MG63 (cell line): ENCODE results near the gene RBMX. TPM values are rescaled to one million over a fixed set of nuclear protein-coding genes. Genes with fewer than 3 reads are reported as not detected.
A peak's percentile ranks its signal among the peaks of the same experiment; 100 is the strongest.
"Not testable (repeated sequence)": the region's sequence is repeated elsewhere in the genome, so short reads cannot be mapped to it uniquely, and the experiment has no call there.

Source experiments
- DNase-seq: peaks from one replicate; pipeline ENCODE4 v3.0.0-alpha.2; 2020
- H3K27me3 ChIP-seq: fragments of 250-450 bp; sonication (Bioruptor Pico); 2 replicates; pipeline ENCODE4 v1.5.1; 2020; ENCODE audit warnings: mild to moderate bottlenecking, moderate library complexity
- H3K36me3 ChIP-seq: fragments of 250-450 bp; sonication (Bioruptor Pico); 2 replicates; pipeline ENCODE4 v1.5.1; 2020; ENCODE audit warnings: mild to moderate bottlenecking, moderate library complexity
- H3K4me3 ChIP-seq: fragments of 250-450 bp; sonication (Bioruptor Pico); 2 replicates; pipeline ENCODE4 v1.5.1; 2020; ENCODE audit warnings: mild to moderate bottlenecking, moderate library complexity
- H3K9me3 ChIP-seq: fragments of 250-450 bp; sonication (Bioruptor Pico); 2 replicates; pipeline ENCODE4 v1.5.1; 2020; ENCODE audit warnings: mild to moderate bottlenecking, moderate library complexity
- total RNA-seq: library from RNA; depleted of rRNA; stranded (reverse); fragments of >200 nt; shearing (Covaris generic); gene quantifications from 2 replicates; pipeline ENCODE4 v1.2.3, GENCODE V29; 2014; ENCODE audit warnings: low replicate concordance; rRNA removed

The RBMX gene
- total RNA-seq = 335 and 466 TPM in 2 replicates

- DNase-seq = peak; percentile 85
- Histone ChIP-seq H3K36me3 (peaks cover 42% of the 10 kb centered on the region), H3K4me3 (peak within 1 kb of the TSS; percentile 92), H3K27me3 (no peaks in the 10 kb centered on the region), H3K9me3 (no peaks in the 10 kb centered on the region)
These were observed at the start of gene RBMX for GRCh38 chrX:136880452-136881013. RBMX (minus strand) TSS chrX:136880725; CDS start chrX:136879427, 1,298 bp downstream.

- DNase-seq, H3K27me3 ChIP-seq, H3K4me3 ChIP-seq, H3K9me3 ChIP-seq, H3K36me3 ChIP-seq: not testable (repeated sequence)
These were observed 40.9 kb upstream of the RBMX start for GRCh38 chrX:136921438-136921837.

GRCh38 chrX:136920001-136920400 lies 39.5 kb upstream of the RBMX start:
- Histone ChIP-seq H3K9me3 (no peaks in the 10 kb centered on the region), H3K36me3 (no peaks in the 10 kb centered on the region), H3K27me3 (no peaks in the 10 kb centered on the region), H3K4me3 (no peak overlapping the region)
- DNase-seq = peak; percentile 63

- Histone ChIP-seq H3K4me3 (no peak overlapping the region), H3K9me3 (no peaks in the 10 kb centered on the region), H3K27me3 (no peaks in the 10 kb centered on the region), H3K36me3 (no peaks in the 10 kb centered on the region)
- DNase-seq = no peak
These were observed 36.3 kb upstream of the RBMX start for GRCh38 chrX:136916827-136917226.

GRCh38 chrX:136911661-136912060 lies 31.1 kb upstream of the RBMX start:
- not testable (repeated sequence) for H3K36me3 ChIP-seq, H3K9me3 ChIP-seq, DNase-seq, H3K27me3 ChIP-seq, H3K4me3 ChIP-seq

GRCh38 chrX:136911253-136911652 lies 30.7 kb upstream of the RBMX start:
- DNase-seq = no peak
- Histone ChIP-seq H3K27me3 (no peaks in the 10 kb centered on the region), H3K4me3 (no peak overlapping the region), H3K36me3 (no peaks in the 10 kb centered on the region), H3K9me3 (no peaks in the 10 kb centered on the region)

- DNase-seq = no peak
- Histone ChIP-seq H3K4me3 (peak overlapping the region; percentile 67), H3K9me3 (no peaks in the 10 kb centered on the region), H3K27me3 (no peaks in the 10 kb centered on the region), H3K36me3 (no peaks in the 10 kb centered on the region)
These were observed 30.1 kb upstream of the RBMX start for GRCh38 chrX:136910565-136911035.

GRCh38 chrX:136909706-136910564 lies 29.4 kb upstream of the RBMX start:
- peak; percentile 85 for DNase-seq
- Histone ChIP-seq H3K9me3 (no peaks in the 10 kb centered on the region), H3K36me3 (no peaks in the 10 kb centered on the region), H3K4me3 (peak overlapping the region; percentile 67), H3K27me3 (no peaks in the 10 kb centered on the region)

GRCh38 chrX:136909119-136909705 lies 28.7 kb upstream of the RBMX start:
- DNase-seq = peak; percentile 82
- Histone ChIP-seq H3K9me3 (no peaks in the 10 kb centered on the region), H3K36me3 (no peaks in the 10 kb centered on the region), H3K27me3 (no peaks in the 10 kb centered on the region), H3K4me3 (peak overlapping the region; percentile 67)

- H3K4me3 ChIP-seq = no peak overlapping the region
- no peaks in the 10 kb centered on the region for H3K9me3 ChIP-seq
- no peaks in the 10 kb centered on the region for H3K36me3 ChIP-seq
- DNase-seq = no peak
- no peaks in the 10 kb centered on the region for H3K27me3 ChIP-seq
These were observed 27.1 kb upstream of the RBMX start for GRCh38 chrX:136907621-136908020.

- Histone ChIP-seq H3K27me3 (no peaks in the 10 kb centered on the region), H3K36me3 (no peaks in the 10 kb centered on the region), H3K4me3 (no peak overlapping the region), H3K9me3 (no peaks in the 10 kb centered on the region)
- no peak for DNase-seq
These were observed 26.5 kb upstream of the RBMX start for GRCh38 chrX:136906921-136907510.

- not testable (repeated sequence) for DNase-seq, H3K9me3 ChIP-seq, H3K36me3 ChIP-seq, H3K4me3 ChIP-seq, H3K27me3 ChIP-seq
These were observed 23.5 kb upstream of the RBMX start for GRCh38 chrX:136904067-136904466.

- not testable (repeated sequence) for H3K36me3 ChIP-seq, H3K9me3 ChIP-seq, H3K4me3 ChIP-seq, H3K27me3 ChIP-seq, DNase-seq
These were observed 19.5 kb upstream of the RBMX start for GRCh38 chrX:136900071-136900470.

GRCh38 chrX:136899221-136899620 lies 18.7 kb upstream of the RBMX start:
- Histone ChIP-seq H3K9me3 (no peaks in the 10 kb centered on the region), H3K27me3 (no peaks in the 10 kb centered on the region), H3K36me3 (no peaks in the 10 kb centered on the region), H3K4me3 (no peak overlapping the region)
- DNase-seq = no peak

- not testable (repeated sequence) for H3K36me3 ChIP-seq, H3K9me3 ChIP-seq, DNase-seq, H3K4me3 ChIP-seq, H3K27me3 ChIP-seq
These were observed 18.2 kb upstream of the RBMX start for GRCh38 chrX:136898752-136899151.

- Histone ChIP-seq H3K36me3 (no peaks in the 10 kb centered on the region), H3K27me3 (no peaks in the 10 kb centered on the region), H3K9me3 (no peaks in the 10 kb centered on the region), H3K4me3 (no peak overlapping the region)
- DNase-seq = no peak
These were observed 15.8 kb upstream of the RBMX start for GRCh38 chrX:136896121-136896914.
